A549 treated with CpdA at 1 μM for 4 hours (cell line): ENCODE measurements around the gene TAAR5. TPM values are rescaled to one million over a fixed set of nuclear protein-coding genes. Genes with fewer than 3 reads are reported as not detected.

ENCODE experiments used
- total RNA-seq: library from RNA; stranded (reverse); fragments of 200-300 nt; extraction: Qiagen RNA extraction; gene quantifications from 5 replicates; pipeline ENCODE4 v1.2.3, GENCODE V29; 2022; ENCODE audit warnings: low read depth

Gene TAAR5
- total RNA-seq = not detected in 5 replicates

GRCh38 chr6:132589454-132589853 is at the start of gene TAAR5:
Gene TAAR5 (minus strand): TSS chr6:132589741. CDS start chr6:132589686, 55 bp downstream.

GRCh38 chr6:132624175-132624574 is 34.6 kb upstream of the TAAR5 start, which contains the start of gene TAAR2:
Gene TAAR2 (minus strand): TSS chr6:132624275. CDS start chr6:132624275, 0 bp downstream.

GRCh38 chr6:132570221-132570777 is 19.2 kb downstream of the TAAR5 start, which contains the start of gene TAAR6:
Gene TAAR6 (plus strand): TSS chr6:132570322. CDS start chr6:132570322, 0 bp downstream.

GRCh38 chr6:132552372-132552771 is 37.2 kb downstream of the TAAR5 start, which contains the start of gene TAAR8:
Gene TAAR8 (plus strand): TSS chr6:132552672. CDS start chr6:132552693, 21 bp downstream.

Other genes with a start within 250 kb of the TAAR5 start
- gene MOXD1, start 188.3 kb downstream of the TAAR5 start, total RNA-seq = 1.5 to 2.9 TPM (median 1.6 TPM) in 5 replicates
- 17.5 to 29.2 TPM (median 22.4 TPM) in 5 replicates for gene STX7, start 76.6 kb downstream of the TAAR5 start, total RNA-seq
- gene TAAR9, start 51.5 kb downstream of the TAAR5 start, total RNA-seq = not detected in 5 replicates
- gene TAAR8, start 37.1 kb downstream of the TAAR5 start, total RNA-seq = not detected in 5 replicates
- not detected in 5 replicates for gene TAAR6, start 19.4 kb downstream of the TAAR5 start, total RNA-seq
- not detected in 5 replicates for gene TAAR2, start 34.5 kb upstream of the TAAR5 start, total RNA-seq
- not detected in 5 replicates for gene TAAR1, start 69.4 kb upstream of the TAAR5 start, total RNA-seq
- gene VNN1, start 124.3 kb upstream of the TAAR5 start, total RNA-seq = 0.03 to 0.13 TPM (median 0.11 TPM) in 4 of 5 replicates, not detected in the other
- gene VNN2, start 168.2 kb upstream of the TAAR5 start, total RNA-seq = not detected in 5 replicates
- 5.1 to 6.8 TPM (median 5.5 TPM) in 5 replicates for gene SLC18B1, start 208.9 kb upstream of the TAAR5 start, total RNA-seq
- gene RPS12, start 224.8 kb upstream of the TAAR5 start, total RNA-seq = 1,870 to 2,028 TPM (median 1,990 TPM) in 5 replicates